OCI-LY1 (cell line): ENCODE data around the gene DELE1.

ENCODE experiments used
- H2AFZ ChIP-seq: fragments of 200-600 bp; sonication (generic), shearing (Covaris generic); 2 replicates; pipeline ENCODE4 v1.6.0; 2014; ENCODE audit warnings: antibody characterized with exemption, mild to moderate bottlenecking, low read length
- H3F3A ChIP-seq: fragments of 200-600 bp; sonication (generic), shearing (Covaris generic); 2 replicates; pipeline ENCODE4 v1.6.0; 2014; ENCODE audit warnings: mild to moderate bottlenecking, antibody characterized with exemption, low read length, moderate library complexity; ENCODE audit not compliant: insufficient read depth
- H3K27ac ChIP-seq: fragments of 200-600 bp; sonication (generic); 2 replicates; pipeline ENCODE4 v1.5.1; 2014; ENCODE audit warnings: low read length, mixed run types, mild to moderate bottlenecking, low read depth; ENCODE audit not compliant: poor library complexity, severe bottlenecking
- H3K27me3 ChIP-seq: fragments of 200-600 bp; sonication (generic); 2 replicates; pipeline ENCODE4 v1.6.0; 2014; ENCODE audit warnings: antibody characterized with exemption, mild to moderate bottlenecking, low read length, moderate library complexity; ENCODE audit not compliant: insufficient read depth
- H3K36me3 ChIP-seq: fragments of 200-600 bp; sonication (generic); 2 replicates; pipeline ENCODE4 v1.6.1; 2014; ENCODE audit warnings: mild to moderate bottlenecking, antibody characterized with exemption, low read length, moderate library complexity, mixed read lengths; ENCODE audit not compliant: insufficient read depth
- H3K4me1 ChIP-seq: fragments of 200-600 bp; sonication (generic); 2 replicates; pipeline ENCODE4 v1.5.1; 2014; ENCODE audit warnings: mild to moderate bottlenecking, low read length, moderate library complexity; ENCODE audit not compliant: insufficient read depth, severe bottlenecking
- H3K4me2 ChIP-seq: fragments of 200-600 bp; sonication (generic), shearing (Covaris generic); 2 replicates; pipeline ENCODE4 v1.6.1; 2014; ENCODE audit warnings: low read length
- H3K4me3 ChIP-seq: fragments of 200-600 bp; sonication (generic); 2 replicates; pipeline ENCODE4 v1.5.1; 2014; ENCODE audit warnings: low read length, low read depth, mild to moderate bottlenecking, mixed read lengths; ENCODE audit not compliant: poor library complexity, severe bottlenecking
- H3K79me2 ChIP-seq: fragments of 200-600 bp; shearing (Covaris generic); 2 replicates; pipeline ENCODE4 v1.6.1; 2016; ENCODE audit warnings: mixed run types, low read length, mixed read lengths; ENCODE audit not compliant: insufficient read depth
- H3K9ac ChIP-seq: fragments of 200-600 bp; sonication (generic), shearing (Covaris generic); 2 replicates; pipeline ENCODE4 v1.6.1; 2014; ENCODE audit warnings: mild to moderate bottlenecking, low read length, mixed read lengths
- H3K9me2 ChIP-seq: fragments of 200-600 bp; sonication (generic), shearing (Covaris generic); 2 replicates; pipeline ENCODE4 v1.6.1; 2014; ENCODE audit warnings: low read depth, mild to moderate bottlenecking, low read length, mixed read lengths
- H3K9me3 ChIP-seq: fragments of 200-600 bp; shearing (Covaris generic); 2 replicates; pipeline ENCODE4 v1.6.1; 2014; ENCODE audit warnings: low read length, mixed read lengths
- H4K20me1 ChIP-seq: fragments of 200-600 bp; sonication (generic), shearing (Covaris generic); 2 replicates; pipeline ENCODE4 v1.6.0; 2016; ENCODE audit warnings: mild to moderate bottlenecking, low read length; ENCODE audit not compliant: insufficient read depth
- EZH2 ChIP-seq: fragments of 200-600 bp; sonication (generic), shearing (Covaris generic); IDR thresholded peaks from 2 replicates; pipeline ENCODE4 v1.8.0; 2017; ENCODE audit warnings: borderline replicate concordance, mixed run types, mild to moderate bottlenecking, antibody characterized with exemption, low read length, moderate library complexity, mixed read lengths
- TF ChIP-seq, protein P1 (sequence below): fragments of 200-600 bp; sonication (generic), shearing (Covaris generic); IDR thresholded peaks from 2 replicates; pipeline ENCODE4 v1.5.1; 2017; ENCODE audit warnings: mild to moderate bottlenecking, antibody characterized with exemption, low read length, moderate library complexity, mixed read lengths

The DELE1 gene

DNA sequence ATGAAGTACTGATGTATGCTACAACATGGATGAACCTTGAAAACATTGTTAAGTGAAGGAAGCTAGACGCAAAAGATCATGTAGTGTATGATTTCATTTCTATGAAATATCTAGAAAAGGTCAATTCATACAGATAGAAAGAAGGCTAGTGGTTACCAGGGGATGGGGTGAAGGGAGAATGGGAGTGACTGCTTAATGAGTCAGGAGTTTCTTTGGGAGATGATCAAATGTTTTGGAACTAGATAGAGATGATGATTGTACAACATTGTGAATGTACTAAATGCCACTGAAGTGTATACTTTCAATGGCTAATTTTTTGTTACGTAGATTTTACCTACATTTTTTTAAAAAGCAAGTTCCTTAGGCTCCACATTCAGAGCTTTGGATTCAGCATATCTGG is 14.9 kb upstream of the DELE1 start:
- Histone ChIP-seq H3K9me2 (no peaks in the 10 kb centered on the region), H2AFZ (no peak overlapping the region), H3K9ac (no peak overlapping the region), H3K4me2 (no peak overlapping the region), H3K4me3 (no peak overlapping the region), H3K36me3 (no peaks in the 10 kb centered on the region), H4K20me1 (no peaks in the 10 kb centered on the region), H3K79me2 (no peaks in the 10 kb centered on the region), H3K4me1 (peaks cover 3% of the 10 kb centered on the region), H3K27ac (no peak overlapping the region), H3K9me3 (peaks cover 2% of the 10 kb centered on the region; the same call in 1 of the 2 replicates), H3K27me3 (no peaks in the 10 kb centered on the region; the same call in 1 of the 2 replicates), H3F3A (no peaks in the 10 kb centered on the region)
- TF ChIP-seq, protein P1, sequence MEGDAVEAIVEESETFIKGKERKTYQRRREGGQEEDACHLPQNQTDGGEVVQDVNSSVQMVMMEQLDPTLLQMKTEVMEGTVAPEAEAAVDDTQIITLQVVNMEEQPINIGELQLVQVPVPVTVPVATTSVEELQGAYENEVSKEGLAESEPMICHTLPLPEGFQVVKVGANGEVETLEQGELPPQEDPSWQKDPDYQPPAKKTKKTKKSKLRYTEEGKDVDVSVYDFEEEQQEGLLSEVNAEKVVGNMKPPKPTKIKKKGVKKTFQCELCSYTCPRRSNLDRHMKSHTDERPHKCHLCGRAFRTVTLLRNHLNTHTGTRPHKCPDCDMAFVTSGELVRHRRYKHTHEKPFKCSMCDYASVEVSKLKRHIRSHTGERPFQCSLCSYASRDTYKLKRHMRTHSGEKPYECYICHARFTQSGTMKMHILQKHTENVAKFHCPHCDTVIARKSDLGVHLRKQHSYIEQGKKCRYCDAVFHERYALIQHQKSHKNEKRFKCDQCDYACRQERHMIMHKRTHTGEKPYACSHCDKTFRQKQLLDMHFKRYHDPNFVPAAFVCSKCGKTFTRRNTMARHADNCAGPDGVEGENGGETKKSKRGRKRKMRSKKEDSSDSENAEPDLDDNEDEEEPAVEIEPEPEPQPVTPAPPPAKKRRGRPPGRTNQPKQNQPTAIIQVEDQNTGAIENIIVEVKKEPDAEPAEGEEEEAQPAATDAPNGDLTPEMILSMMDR = no peak
- no peak for TF ChIP-seq EZH2

DNA sequence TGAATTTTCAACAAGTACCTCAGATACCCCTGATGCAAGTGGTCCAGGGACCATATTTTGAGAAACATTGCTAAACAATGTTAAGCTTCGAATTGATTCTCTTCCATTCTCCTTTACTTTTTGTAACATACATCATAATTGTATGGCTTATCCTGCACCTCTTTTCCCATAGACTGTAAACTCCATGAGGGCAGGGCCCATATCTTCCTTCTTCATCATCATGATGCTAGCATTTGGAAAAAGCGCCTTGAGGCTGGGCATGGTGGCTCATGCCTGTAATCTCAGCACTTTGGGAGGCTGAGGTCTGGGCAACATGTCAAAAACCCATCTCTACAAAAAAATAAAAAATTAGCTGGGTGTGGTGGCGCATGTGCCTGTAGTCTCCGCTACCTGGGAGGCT is 14.5 kb upstream of the DELE1 start:
- no peaks in the 10 kb centered on the region for H4K20me1 ChIP-seq
- H3K4me3 ChIP-seq = no peak overlapping the region
- no peak overlapping the region for H3K9ac ChIP-seq
- no peaks in the 10 kb centered on the region for H3K36me3 ChIP-seq
- H3K9me3 ChIP-seq = peaks cover 2% of the 10 kb centered on the region; the same call in 1 of the 2 replicates
- H3K79me2 ChIP-seq = no peaks in the 10 kb centered on the region
- no peak overlapping the region for H3K4me2 ChIP-seq
- no peaks in the 10 kb centered on the region for H3K9me2 ChIP-seq
- peaks cover 7% of the 10 kb centered on the region for H3K4me1 ChIP-seq
- H3F3A ChIP-seq = no peaks in the 10 kb centered on the region
- no peak overlapping the region for H2AFZ ChIP-seq
- no peaks in the 10 kb centered on the region; the same call in 1 of the 2 replicates for H3K27me3 ChIP-seq
- no peak overlapping the region for H3K27ac ChIP-seq
- TF ChIP-seq, protein P1 = no peak
- no peak for TF ChIP-seq EZH2

DNA sequence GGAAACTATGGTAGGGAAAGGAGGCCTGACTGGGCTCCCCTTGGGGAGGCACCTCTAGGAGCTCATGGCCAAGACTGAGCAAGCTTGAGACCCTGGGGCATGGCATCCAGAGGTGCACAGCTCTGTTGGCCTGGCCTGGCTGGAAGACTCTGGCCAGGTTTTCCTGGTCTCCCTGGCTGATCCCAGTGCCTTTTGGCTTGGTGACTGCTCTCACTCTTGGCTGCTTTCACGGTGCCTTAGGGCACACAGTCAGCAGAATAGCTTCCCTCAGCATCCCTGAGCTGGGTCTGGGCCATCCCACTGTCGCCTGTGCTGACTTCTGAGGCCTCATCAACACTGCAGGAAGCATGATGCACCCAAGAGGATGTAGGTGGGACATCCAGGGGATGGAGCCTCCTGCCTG is 13.4 kb upstream of the DELE1 start:
- no peak for TF ChIP-seq EZH2
- TF ChIP-seq, protein P1 = no peak
- no peak overlapping the region for H3K9ac ChIP-seq

More for the DNA sequence above, 13.4 kb upstream of the DELE1 start:
- no peak overlapping the region for H3K27ac ChIP-seq
- H3K27me3 ChIP-seq = no peaks in the 10 kb centered on the region; the same call in 1 of the 2 replicates
- no peaks in the 10 kb centered on the region for H3F3A ChIP-seq
- H3K4me3 ChIP-seq = no peak overlapping the region
- peaks cover 2% of the 10 kb centered on the region; the same call in 1 of the 2 replicates for H3K9me3 ChIP-seq
- no peak overlapping the region for H2AFZ ChIP-seq
- H3K4me1 ChIP-seq = peaks cover 10% of the 10 kb centered on the region
- H3K36me3 ChIP-seq = no peaks in the 10 kb centered on the region
- no peaks in the 10 kb centered on the region for H4K20me1 ChIP-seq
- H3K9me2 ChIP-seq = no peaks in the 10 kb centered on the region
- no peak overlapping the region for H3K4me2 ChIP-seq
- no peaks in the 10 kb centered on the region for H3K79me2 ChIP-seq
